HL-60/S4 (cell line): ENCODE data around the gene RBFOX1.
"Not testable (repeated sequence)": the region's sequence is repeated elsewhere in the genome, so short reads cannot be mapped to it uniquely, and the experiment has no call there.

Experiments used
- in situ Hi-C: fragments of 300-500 bp; cut with MboI; formaldehyde crosslinking; loops from 2 replicates; pipeline ENCODE4 v1.14.3; 2022; ENCODE audit warnings: low sequenced_read_pairs

Gene RBFOX1

GRCh38 chr16:7452090-7452489, 119.4 kb downstream of the RBFOX1 start:
- in situ Hi-C loops: no loop called here

DNA sequence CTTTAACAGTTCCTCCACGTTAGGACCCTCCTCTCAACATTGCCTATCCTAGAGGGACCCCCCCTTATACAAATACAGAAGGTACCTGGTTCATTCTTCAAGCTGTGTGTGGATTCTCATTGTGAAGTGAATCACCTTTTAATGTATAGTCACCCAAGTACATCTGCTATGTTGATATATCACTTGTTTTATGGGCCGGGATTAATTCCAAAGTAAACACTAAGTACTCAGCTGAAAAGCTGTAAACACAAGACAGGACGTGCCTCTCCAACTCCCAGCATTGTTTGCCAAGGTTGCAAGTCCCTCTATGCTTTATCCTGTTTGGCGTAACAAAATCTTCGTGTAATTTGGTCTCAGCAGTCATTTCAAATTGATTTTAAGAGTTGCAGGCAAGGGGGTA, 123.6 kb downstream of the RBFOX1 start:
- in situ Hi-C loops: no loop called here

DNA sequence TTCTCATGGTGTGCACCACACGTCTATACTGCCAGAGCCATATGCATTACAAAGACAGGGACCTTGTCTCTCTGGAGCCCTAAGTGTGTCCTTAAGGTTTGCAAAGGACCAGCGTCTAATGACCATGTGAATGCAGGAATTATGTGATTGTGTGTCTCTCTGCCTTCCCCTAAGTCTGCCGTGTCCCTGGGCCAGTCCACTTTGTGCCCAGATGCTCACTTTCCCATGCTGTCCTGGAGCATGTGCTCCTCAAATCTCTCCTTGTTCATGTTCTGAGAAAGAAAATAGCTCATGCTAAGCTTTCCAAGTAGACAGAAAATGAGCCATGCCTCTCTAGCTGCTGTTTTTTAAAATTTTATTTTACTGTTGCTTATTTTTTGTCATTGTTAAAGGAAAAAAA, 125.5 kb downstream of the RBFOX1 start:
- in situ Hi-C loops: no loop called here

GRCh38 chr16:7470344-7470743, 137.7 kb downstream of the RBFOX1 start:
- in situ Hi-C loops: no loop called here

- in situ Hi-C loops: no loop called here
Observed at GRCh38 chr16:7471268-7471667, 138.6 kb downstream of the RBFOX1 start.

DNA sequence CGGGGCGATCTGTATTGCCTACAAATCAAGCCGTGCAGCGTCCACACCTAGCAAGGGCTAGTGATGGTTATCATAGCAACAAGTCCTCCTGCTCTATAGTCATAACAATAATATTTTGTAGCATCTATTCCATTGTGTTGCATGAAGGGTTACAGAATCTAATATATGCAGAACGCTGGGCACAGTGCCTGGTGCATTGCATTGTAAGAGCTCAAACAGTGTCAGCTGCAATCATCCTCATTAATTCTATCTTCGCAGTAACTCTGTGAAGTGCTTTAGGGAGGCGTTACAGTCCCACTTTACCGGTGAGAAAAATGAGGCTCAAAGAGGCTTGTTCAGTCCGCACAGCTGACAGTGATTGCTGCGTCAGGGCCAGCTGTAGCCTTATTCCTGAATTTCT, 149.4 kb downstream of the RBFOX1 start:
- in situ Hi-C loops: no loop called here

DNA sequence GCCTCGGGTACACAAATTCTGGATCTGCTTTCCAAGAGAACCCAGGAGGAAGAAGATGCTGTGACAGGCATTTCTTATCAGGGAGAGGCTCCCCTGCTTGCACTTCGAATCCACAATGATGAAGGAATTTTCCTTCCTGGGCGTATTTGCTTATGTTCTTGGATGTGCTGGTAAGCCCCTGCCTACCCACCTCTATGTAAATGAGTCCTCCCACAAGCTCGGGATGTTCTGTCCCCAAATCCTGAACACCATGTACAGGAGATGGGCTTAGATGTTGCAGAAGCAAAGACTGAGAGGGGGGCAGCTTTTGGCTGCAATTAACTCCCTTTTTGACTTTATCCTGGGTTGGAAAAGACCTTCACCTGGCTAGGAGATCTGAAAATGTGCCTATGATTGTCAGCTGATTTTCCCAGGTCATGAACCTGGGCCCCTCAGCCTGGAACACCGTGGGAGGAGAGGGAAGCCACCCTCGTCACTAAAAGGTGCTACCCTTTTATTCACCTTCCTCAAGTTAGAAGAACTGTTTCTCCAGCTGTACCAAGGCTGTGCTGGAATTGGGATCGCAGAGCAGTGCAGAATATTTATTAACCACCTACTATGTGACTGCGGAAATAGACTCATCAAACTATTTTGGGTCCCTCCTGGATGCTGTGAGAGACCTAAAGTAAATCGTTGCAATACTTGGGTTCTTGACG, 150.1 kb downstream of the RBFOX1 start:
- in situ Hi-C loops: no loop called here

DNA sequence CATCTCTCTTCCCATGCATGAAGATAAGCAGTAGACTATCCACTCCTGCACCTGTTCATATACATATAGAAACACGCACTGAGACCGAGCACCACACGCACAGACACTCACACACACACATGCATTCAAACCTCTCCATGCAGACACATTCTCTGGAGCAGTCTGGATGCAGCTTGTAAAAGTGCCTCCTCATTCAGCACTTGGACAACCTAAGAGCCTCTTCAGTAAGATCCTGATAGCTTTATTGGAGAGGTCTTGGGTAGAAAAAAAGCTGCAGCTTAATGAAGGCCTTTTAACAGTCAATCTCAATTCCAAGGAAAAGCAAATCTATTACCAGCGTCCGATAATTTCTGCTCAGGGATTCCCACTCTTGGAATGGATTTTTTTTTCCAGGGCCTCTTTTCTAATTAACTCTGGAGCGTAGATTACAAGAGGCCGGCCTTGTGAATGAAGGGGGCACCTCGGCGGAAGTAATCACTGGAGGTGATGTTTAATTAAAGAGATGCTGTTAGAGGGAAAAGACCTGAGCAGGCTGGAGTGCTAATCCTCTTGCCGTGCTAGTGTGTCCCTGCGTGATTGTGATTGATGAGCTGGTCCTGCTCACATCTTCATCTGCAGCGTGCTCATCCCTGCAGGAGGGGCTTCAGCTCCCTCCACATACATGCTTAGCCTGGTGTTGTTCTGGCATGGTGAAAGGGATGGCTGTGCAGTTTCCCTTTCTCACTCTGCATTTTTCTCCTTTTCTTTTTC, 155.1 kb downstream of the RBFOX1 start:
- in situ Hi-C loops: no loop called here

DNA sequence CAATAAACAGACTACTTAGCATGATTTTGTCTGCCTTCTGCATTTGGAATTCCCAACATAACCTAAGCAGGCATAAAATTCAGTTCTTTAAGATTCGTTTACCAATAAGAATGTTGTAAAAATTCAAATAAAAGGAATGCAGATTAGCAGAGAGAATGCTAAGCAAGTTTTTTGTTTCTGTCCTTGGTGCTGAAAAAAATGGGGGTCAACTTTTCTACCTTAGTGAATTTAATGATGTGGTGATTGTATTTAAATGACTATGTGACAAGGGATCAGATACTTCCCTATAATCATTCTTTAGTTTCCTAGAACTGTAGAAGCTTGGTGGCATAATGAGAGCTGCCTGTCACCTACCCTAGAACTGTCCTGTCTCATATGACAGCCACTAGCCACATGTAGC, 159.5 kb downstream of the RBFOX1 start:
- in situ Hi-C loops: no loop called here

- in situ Hi-C loops: no loop called here
Observed at GRCh38 chr16:7493133-7493532, 160.5 kb downstream of the RBFOX1 start.

DNA sequence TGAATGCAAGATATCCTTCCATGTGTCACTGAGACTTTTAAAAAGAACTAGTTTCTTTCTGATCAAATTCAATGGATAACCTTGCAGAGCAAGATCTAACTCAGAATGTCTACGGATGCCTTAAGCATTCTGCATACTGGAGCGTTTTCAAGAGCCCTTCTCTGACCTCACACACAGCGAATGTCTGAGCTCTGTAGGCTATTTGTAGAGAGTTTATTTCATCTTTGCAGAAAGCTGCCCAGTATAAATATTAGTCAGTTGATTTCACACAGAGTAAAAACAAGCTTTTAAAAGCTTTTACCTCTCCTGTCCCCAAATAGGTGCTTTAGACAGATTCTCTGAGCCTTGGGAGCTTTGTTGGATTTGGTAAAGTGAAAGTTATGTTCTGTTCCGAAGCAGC, 165.0 kb downstream of the RBFOX1 start:
- in situ Hi-C loops: no loop called here

GRCh38 chr16:7501868-7502267, 169.2 kb downstream of the RBFOX1 start:
- in situ Hi-C loops: no loop called here

GRCh38 chr16:7502591-7503157, 170.0 kb downstream of the RBFOX1 start:
- in situ Hi-C loops: not testable (repeated sequence)

GRCh38 chr16:7503666-7504065, 171.0 kb downstream of the RBFOX1 start:
- in situ Hi-C loops: no loop called here

GRCh38 chr16:7504844-7505243, 172.2 kb downstream of the RBFOX1 start:
- in situ Hi-C loops: no loop called here

DNA sequence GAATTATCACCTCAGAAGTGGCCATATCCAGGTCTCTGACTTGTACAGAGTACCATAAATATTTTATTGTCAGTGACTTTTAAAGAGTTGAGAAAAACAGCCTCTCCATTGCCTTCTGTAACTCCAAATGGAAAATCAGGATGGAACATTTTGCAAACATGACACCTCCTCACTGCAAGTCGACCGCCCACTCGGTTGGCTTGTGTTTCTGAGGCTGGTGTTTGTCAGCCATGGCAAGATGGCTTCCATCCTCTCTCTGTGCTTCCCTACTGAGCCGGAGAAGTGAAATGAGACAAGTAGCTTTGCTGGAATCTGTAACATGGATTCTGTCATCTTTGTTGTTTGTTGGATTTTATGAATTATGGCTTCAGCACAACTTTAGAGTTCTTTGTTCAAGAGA, 172.8 kb downstream of the RBFOX1 start:
- in situ Hi-C loops: no loop called here

DNA sequence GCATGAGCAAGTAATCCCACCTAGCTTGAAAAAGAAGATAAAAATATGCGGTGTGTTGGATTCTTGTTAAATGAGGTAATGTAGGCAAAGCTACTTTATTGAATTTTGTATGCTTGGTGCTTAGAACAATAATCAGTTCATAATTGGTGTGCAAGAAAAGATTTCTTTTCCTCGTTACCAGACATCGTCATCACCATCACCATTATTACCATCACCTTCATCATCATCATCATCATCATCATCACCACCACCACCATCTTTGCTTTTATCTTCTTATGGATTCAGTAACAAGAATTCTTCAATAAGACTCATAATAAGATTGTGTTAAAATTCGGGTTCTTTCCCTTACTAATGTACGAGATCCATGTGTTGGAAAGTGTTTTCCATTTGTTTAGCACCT, 173.7 kb downstream of the RBFOX1 start:
- in situ Hi-C loops: no loop called here

DNA sequence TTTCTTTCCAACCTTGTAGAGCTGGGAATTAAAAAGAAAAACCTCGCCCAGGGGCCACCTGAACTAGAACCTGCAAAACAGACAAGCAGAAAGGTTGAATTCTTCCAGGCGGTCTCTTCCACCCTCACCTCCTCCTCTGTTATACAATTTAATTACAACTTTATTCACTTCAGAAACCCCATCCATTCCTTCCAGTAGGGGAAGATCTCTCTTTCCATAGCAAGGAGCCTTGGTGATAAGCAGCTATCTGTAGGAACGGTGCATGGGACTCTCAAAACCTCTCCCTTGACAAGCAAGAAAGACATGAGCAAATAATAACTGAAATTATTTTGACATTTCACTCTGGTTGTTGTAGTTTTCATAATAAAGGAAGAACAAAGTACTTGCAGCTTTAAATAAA, 176.0 kb downstream of the RBFOX1 start:
- in situ Hi-C loops: no loop called here

- in situ Hi-C loops: no loop called here
Observed at GRCh38 chr16:7509963-7510601, 177.4 kb downstream of the RBFOX1 start.

DNA sequence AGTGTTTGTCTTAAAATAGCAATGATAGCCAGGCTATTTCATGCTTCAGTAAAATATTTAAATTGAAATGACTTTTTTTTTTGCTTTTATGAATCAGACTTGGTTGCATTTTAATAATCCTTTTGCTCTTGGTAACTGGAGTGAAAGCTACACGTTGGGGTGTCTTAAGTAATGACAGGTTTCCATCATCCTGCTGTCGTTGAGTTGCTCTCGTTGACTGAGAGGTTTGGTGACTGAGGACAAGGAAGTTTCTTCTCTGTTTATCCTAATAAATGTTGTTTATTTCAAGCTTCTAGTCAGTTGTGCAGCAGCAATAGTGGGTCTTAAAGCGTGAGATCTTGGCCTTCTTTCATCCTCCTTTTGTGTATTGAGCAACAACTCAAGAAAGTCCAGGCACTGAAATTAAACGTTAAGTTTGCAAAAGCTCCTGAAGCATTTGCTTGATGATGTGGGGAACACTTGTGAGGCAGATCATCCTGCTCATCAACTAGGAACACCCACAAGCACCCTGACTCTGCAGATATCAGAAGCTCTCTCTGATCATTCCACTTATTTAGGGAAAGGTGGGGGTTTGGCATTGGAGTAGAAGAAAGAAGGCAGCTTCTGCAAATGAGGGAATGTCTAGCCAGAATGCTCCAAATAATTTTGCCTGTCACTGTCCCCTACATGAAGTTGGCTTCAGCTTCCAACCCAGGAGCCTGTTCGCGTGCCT, 179.1 kb downstream of the RBFOX1 start:
- in situ Hi-C loops: no loop called here

- in situ Hi-C loops: no loop called here
Observed at GRCh38 chr16:7512503-7512902, 179.9 kb downstream of the RBFOX1 start.
